Chondrocyte (in vitro differentiated cells): ENCODE measurements around the gene GNGT2. TPM values are rescaled to one million over a fixed set of nuclear protein-coding genes. Genes with fewer than 3 reads are reported as not detected.

ENCODE experiments used
- DNase-seq: peaks from one replicate; pipeline ENCODE4 v3.0.0; 2021; ENCODE audit warnings: mixed read lengths, low spot score
- H3K27ac Mint-ChIP-seq: one replicate; pipeline ENCODE4 v1.8.0; 2021; ENCODE audit warnings: mild to moderate bottlenecking, moderate library complexity, mixed read lengths; ENCODE audit not compliant: unreplicated experiment
- H3K27me3 Mint-ChIP-seq: 2 replicates; pipeline ENCODE4 v1.8.0; 2021; ENCODE audit warnings: low read depth, mixed read lengths
- H3K36me3 Mint-ChIP-seq: 2 replicates; pipeline ENCODE4 v1.8.0; 2021; ENCODE audit warnings: low read depth, mixed read lengths
- H3K4me1 Mint-ChIP-seq: 2 replicates; pipeline ENCODE4 v1.8.0; 2021; ENCODE audit warnings: low read depth, mild to moderate bottlenecking, mixed read lengths
- H3K4me3 Mint-ChIP-seq: one replicate; pipeline ENCODE4 v1.8.0; 2021; ENCODE audit warnings: mild to moderate bottlenecking, moderate library complexity, mixed read lengths; ENCODE audit not compliant: unreplicated experiment
- H3K9me3 Mint-ChIP-seq: 2 replicates; pipeline ENCODE4 v1.8.0; 2021; ENCODE audit warnings: low read depth, mixed read lengths
- CTCF ChIP-seq: fragments of 200-600 bp; sonication (generic); IDR thresholded peaks from 2 replicates; pipeline ENCODE4 v1.5.0; 2021; ENCODE audit warnings: antibody characterized with exemption, mild to moderate bottlenecking, moderate library complexity
- total RNA-seq: library from RNA; stranded (reverse); gene quantifications from 3 replicates; pipeline ENCODE4 v1.2.1, GENCODE V29; 2021

Gene GNGT2
- total RNA-seq, 1 donor from 2014 or later: not detected

- no peak for DNase-seq
- H3K27ac Mint-ChIP-seq: no peak overlapping the region
- TF ChIP-seq CTCF: no peak
- no peak overlapping the region for H3K4me3 Mint-ChIP-seq
- no peaks in the 10 kb centered on the region for H3K27me3 Mint-ChIP-seq
- H3K4me1 Mint-ChIP-seq: peaks cover 11% of the 10 kb centered on the region
- H3K9me3 Mint-ChIP-seq: no peaks in the 10 kb centered on the region
- no peaks in the 10 kb centered on the region for H3K36me3 Mint-ChIP-seq
Measured at GRCh38 chr17:49252148-49252695, 41.8 kb upstream of the GNGT2 start.

- no peaks in the 10 kb centered on the region for H3K9me3 Mint-ChIP-seq
- no peak for TF ChIP-seq CTCF
- peaks cover 11% of the 10 kb centered on the region for H3K4me1 Mint-ChIP-seq
- no peak for DNase-seq
- H3K27me3 Mint-ChIP-seq: peaks cover 2% of the 10 kb centered on the region
- no peak overlapping the region for H3K4me3 Mint-ChIP-seq
- no peaks in the 10 kb centered on the region for H3K36me3 Mint-ChIP-seq
- no peak overlapping the region for H3K27ac Mint-ChIP-seq
Measured at GRCh38 chr17:49249890-49250522, 39.6 kb upstream of the GNGT2 start.

- DNase-seq: no peak
- H3K4me3 Mint-ChIP-seq: no peak overlapping the region
- no peaks in the 10 kb centered on the region for H3K9me3 Mint-ChIP-seq
Measured at GRCh38 chr17:49249292-49249794, 39.0 kb upstream of the GNGT2 start.

GRCh38 chr17:49247944-49248343 is 37.6 kb upstream of the GNGT2 start:
- H3K27ac Mint-ChIP-seq: no peak overlapping the region
- no peak for DNase-seq
- H3K36me3 Mint-ChIP-seq: no peaks in the 10 kb centered on the region
- no peak overlapping the region for H3K4me3 Mint-ChIP-seq
- H3K4me1 Mint-ChIP-seq: peaks cover 11% of the 10 kb centered on the region
- TF ChIP-seq CTCF: no peak
- no peaks in the 10 kb centered on the region for H3K9me3 Mint-ChIP-seq
- peaks cover 2% of the 10 kb centered on the region for H3K27me3 Mint-ChIP-seq

More at GRCh38 chr17:49249292-49249794, 39.0 kb upstream of the GNGT2 start:
- TF ChIP-seq CTCF: no peak
- Mint-ChIP-seq H3K36me3 (no peaks in the 10 kb centered on the region), H3K27ac (peak overlapping the region; percentile 49), H3K27me3 (peaks cover 2% of the 10 kb centered on the region), H3K4me1 (peaks cover 11% of the 10 kb centered on the region)

GRCh38 chr17:49244839-49245238 is 34.5 kb upstream of the GNGT2 start:
- Mint-ChIP-seq H3K27me3 (peaks cover 2% of the 10 kb centered on the region), H3K27ac (no peak overlapping the region), H3K9me3 (no peaks in the 10 kb centered on the region), H3K4me3 (no peak overlapping the region), H3K36me3 (no peaks in the 10 kb centered on the region), H3K4me1 (peaks cover 8% of the 10 kb centered on the region)
- no peak for TF ChIP-seq CTCF
- DNase-seq: no peak
